ENCODE data around the gene TRIM45. TPM values are rescaled to one million over a fixed set of nuclear protein-coding genes. Genes with fewer than 3 reads are reported as not detected.
A peak's percentile ranks its signal among the peaks of the same experiment; 100 is the strongest.
"Not testable (repeated sequence)": the region's sequence is repeated elsewhere in the genome, so short reads cannot be mapped to it uniquely, and the experiment has no call there.

Gene TRIM45
- total RNA-seq, 1 donor from 2014 or later, result 1.8 TPM

GRCh38 chr1:117128323-117129079 lies 7.0 kb upstream of the TRIM45 start:
- no peak for ATAC-seq

GRCh38 chr1:117127795-117128194 lies 6.2 kb upstream of the TRIM45 start:
- no peak for ATAC-seq

GRCh38 chr1:117124661-117125060 lies 3.1 kb upstream of the TRIM45 start:
- ATAC-seq, result no peak

GRCh38 chr1:117123274-117123673 lies 1.7 kb upstream of the TRIM45 start:
- ATAC-seq, result no peak

GRCh38 chr1:117122330-117123025 lies 929 bp upstream of the TRIM45 start:
- no peak for ATAC-seq

- no peak for ATAC-seq
Measured at GRCh38 chr1:117120774-117121588, 568 bp downstream of the TRIM45 start.

- not testable (repeated sequence) for ATAC-seq
Measured at GRCh38 chr1:117119144-117119543, 2.4 kb downstream of the TRIM45 start.

- no peak for ATAC-seq
Measured at GRCh38 chr1:117118137-117118536, 3.4 kb downstream of the TRIM45 start.

- no peak for ATAC-seq
Measured at GRCh38 chr1:117117697-117118096, 3.9 kb downstream of the TRIM45 start.

GRCh38 chr1:117116784-117117130 lies 4.8 kb downstream of the TRIM45 start:
- ATAC-seq, result no peak

- ATAC-seq, result no peak
Measured at GRCh38 chr1:117116090-117116783, 5.3 kb downstream of the TRIM45 start.

- ATAC-seq, result no peak
Measured at GRCh38 chr1:117114877-117115276, 6.7 kb downstream of the TRIM45 start.

- no peak for ATAC-seq
Measured at GRCh38 chr1:117113199-117113598, 8.3 kb downstream of the TRIM45 start.

GRCh38 chr1:117112047-117112717 lies 9.4 kb downstream of the TRIM45 start:
- no peak for ATAC-seq

GRCh38 chr1:117110774-117111173 lies 10.8 kb downstream of the TRIM45 start:
- ATAC-seq, result peak; percentile 76

- ATAC-seq, result no peak
Measured at GRCh38 chr1:117107364-117107763, 14.2 kb downstream of the TRIM45 start.

GRCh38 chr1:117106478-117106877 lies 15.1 kb downstream of the TRIM45 start:
- ATAC-seq, result no peak

GRCh38 chr1:117105722-117106121 lies 15.8 kb downstream of the TRIM45 start:
- no peak for ATAC-seq

GRCh38 chr1:117104986-117105385 lies 16.6 kb downstream of the TRIM45 start:
- no peak for ATAC-seq

- not testable (repeated sequence) for ATAC-seq
Measured at GRCh38 chr1:117101858-117102257, 19.7 kb downstream of the TRIM45 start.

- no peak for ATAC-seq
Measured at GRCh38 chr1:117101334-117101733, 20.2 kb downstream of the TRIM45 start.

GRCh38 chr1:117098287-117098890 lies 23.2 kb downstream of the TRIM45 start:
- ATAC-seq, result no peak
